NCI-H2196 (cell line): Measurements from ENCODE around the gene TMTC2.

Experiments
- DNase-seq: peaks from one replicate; lab custom pipeline; 2025; ENCODE audit not compliant: unreplicated experiment; lab: John Stamatoyannopoulos, UW

The TMTC2 gene

DNA sequence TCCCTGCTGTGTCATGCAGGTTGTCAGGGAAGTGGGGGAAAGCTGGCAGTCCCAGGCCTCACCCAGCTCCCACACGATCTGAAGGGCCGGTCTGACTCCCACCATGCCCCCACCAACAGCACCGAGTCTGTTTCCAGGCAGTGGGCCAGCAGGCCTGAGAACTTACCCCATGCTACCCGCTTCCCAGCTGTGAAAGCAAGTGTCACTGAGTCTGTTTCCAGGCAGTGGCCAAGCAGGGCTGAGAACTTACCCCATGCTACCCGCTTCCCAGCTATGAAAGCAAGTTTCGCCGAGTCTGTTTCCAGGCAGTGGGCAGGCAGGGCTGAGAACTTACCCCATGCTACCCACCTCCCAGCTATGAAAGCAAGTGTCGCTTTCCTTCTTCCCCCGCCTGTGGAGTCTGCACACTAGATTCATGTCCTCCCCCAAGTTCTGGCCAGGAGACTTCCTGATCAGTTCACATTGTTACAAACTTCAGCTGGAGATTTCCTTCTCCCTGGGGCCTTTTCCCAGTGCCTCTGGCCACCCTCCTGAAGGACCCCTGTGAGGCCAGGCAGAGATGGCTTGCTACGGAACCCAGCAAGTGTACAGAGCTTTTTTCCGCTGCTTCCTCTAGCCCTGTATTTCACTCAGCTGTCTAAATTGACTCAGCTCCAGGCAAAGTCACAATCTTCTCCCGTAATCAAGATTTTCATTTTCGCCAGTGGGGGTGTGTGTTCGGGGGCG is 435.4 kb downstream of the TMTC2 start:
- no peak for DNase-seq

DNA sequence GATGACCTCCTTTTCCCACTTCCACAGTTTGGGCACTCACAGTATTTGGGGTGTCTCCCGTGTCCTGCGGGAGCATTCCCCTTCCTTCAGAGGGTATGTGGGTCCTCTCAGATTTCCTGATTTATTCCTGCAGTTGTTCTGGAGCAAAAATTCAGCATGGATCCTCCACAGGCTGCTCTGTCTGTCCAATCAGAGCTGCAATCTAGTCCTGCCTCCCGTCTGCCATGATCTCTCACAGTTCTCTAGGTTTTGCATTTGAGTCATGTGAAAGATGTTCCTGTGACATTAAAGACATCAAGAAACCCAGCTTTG is 435.9 kb downstream of the TMTC2 start:
- no peak for DNase-seq

DNA sequence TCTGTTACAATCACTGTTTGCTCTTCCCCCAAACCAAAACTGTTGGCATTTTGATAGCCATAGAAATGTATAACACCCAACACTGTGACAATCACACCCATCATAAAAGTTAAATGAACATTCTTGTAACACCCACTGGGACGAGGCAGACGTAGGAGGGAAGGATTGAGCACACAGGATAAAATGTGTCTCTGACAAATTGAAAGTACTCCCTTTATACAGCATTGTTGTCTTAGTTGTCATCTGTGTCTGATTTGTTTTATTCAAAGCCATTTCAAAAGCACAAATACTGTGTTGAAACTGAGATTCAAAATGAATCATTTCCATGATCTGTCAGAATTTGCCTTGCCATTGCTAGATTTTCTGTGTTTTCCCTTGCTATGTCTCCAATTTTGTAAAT is 436.3 kb downstream of the TMTC2 start:
- DNase-seq: no peak

DNA sequence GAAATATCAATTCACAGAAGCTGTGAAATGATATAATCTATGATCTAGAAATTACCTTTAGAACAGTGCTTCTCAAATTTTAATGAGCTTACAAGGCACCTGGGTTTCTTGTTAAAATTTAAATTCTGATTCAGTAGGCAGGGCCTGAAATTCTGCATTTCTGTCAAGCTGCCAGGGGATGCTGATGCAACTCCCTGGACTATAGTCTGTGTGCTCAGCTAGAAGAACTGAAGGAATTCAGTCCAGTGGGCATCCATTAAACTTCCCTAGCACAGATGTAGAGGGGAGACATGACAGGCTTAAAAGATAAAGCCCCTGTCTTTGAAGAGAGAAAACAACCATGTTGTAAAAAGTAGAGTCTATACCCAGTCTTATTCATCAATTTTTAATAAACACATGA is 441.8 kb downstream of the TMTC2 start:
- DNase-seq: no peak

DNA sequence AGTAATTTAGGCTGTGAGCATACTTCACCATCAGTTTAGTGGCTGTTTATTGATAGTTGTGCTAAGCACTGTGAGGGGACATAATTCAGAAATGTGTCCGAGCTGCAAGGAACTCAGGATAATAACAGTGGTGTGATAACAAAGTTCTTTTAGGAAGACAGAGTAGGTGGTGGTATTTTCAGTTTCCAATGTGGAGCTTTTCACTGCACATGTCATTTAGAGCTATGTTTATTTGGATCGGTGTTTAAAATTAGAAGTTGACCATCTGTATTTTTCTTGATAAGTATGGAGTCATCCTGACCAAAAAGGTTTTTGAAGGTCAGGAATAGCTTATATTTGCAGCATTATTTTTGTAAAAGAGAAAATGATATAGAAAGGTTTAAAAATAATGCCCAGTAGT is 443.5 kb downstream of the TMTC2 start:
- no peak for DNase-seq

DNA sequence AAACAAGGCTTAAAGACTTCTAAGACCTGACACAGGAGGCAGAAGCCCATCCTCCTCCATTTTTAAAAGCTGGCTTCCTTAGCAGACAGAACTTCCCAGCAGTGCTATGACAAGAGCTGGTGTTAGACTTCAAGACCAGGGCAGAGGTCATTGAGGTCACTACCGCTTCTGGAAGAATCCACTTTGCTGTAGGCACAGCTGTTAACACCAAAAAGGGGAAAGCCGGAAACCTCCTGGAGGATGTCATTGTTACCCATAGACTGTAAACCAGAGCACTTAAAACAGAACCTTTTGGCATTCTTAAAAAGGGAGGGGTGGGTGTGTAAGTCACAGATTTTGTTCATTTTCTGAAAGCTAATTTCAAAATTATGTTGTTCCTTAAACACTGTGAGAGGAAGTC is 445.7 kb downstream of the TMTC2 start:
- no peak for DNase-seq

DNA sequence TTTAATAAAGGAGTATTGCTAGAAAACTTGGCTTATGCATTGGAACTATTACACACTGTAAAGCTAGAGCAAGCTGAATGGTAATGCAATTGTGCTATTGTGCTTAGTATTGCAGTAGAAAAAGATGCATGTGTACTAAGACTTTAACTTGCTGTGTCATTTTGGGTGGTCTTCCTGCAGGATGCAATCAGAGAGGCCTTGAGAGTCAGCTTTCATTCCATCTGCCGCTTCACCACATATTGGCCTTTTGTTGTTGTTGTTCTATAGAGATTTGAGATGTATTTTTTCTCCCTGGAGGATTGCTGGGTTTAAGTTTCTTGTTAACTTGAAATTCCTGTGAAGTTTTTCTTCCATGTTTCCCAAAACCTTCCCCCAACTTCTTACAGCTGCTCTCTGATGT is 449.7 kb downstream of the TMTC2 start:
- no peak for DNase-seq

DNA sequence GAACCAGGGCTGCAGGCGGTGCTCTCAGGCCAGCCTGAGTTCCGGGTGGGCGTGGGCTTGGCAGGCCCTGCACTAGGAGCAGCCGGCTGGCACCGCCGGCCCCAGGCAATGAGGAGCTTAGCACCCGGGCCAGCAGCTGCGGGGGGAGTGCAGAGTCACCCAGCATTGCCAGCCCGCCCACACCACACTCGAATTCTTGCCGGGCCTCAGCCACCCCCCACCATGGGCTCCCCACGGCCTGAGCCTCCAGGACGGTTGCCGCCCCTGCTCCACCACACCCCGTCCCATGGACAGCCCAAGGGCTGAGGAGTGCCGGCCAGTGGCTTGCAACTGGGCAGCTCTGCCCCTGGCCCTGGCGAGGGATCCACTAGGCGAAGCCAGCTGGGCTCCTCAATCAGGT is 453.4 kb downstream of the TMTC2 start:
- no peak for DNase-seq

DNA sequence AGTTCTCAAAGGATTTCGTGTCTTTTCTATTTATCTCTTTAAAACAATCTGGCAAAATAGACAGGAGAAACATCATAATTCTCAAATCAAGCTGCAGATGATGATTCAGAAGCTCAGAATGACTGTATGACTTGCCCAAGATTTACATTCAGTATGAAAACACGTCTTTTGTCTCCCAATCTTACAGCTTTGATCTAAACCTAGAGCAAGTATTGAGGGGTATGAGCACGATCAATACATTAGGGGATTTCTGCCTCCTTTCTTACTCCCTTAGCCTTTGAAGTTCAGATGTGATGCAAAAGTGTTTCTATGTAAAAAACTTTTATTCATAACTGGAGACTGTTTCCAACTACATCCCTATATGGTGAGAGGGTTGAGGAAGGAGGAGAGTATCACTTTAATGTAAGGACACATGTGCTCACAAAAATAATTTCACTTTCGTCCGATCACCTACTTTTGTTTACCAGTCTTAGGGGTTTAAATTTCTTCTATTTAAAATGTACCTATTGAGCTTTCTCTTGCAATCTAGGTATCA is 454.8 kb downstream of the TMTC2 start:
- DNase-seq: no peak

DNA sequence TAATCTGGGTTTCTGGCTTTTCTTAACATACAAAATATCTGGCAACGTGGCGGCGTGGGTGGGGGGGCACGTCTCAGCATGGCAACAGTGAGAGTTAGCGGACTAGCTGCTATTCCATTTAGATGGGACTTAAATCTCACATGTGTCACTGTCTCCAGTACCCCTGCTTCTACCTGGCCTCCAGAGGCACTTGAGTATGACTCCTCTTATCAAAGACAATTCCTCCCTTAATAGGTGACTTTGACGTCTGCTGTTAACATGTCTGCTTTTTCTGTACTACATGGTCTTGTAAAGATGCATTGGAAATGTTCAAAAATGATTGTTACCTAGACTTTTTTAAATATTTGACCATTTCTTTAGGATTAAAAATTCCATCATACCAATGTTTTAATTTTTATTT is 456.2 kb downstream of the TMTC2 start:
- DNase-seq: no peak

DNA sequence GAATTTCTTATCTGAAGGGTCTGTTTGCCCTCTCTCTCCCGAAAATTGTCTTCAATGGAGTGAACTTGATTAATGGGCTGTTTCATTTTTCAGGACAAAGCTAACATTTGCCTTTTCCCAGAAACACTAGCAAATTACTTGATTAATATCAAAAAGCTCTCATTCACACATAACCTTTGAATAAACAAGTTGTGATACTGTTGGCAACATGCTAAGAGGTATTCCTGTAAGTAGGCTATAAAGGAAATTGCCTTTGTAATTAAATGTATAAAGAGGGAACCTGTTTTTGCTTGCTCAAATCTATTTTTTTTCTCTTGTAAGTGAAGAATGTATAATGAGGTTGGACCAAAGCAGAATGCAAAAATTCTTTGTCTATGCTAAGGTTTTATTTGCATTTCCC is 457.2 kb downstream of the TMTC2 start:
- no peak for DNase-seq

DNA sequence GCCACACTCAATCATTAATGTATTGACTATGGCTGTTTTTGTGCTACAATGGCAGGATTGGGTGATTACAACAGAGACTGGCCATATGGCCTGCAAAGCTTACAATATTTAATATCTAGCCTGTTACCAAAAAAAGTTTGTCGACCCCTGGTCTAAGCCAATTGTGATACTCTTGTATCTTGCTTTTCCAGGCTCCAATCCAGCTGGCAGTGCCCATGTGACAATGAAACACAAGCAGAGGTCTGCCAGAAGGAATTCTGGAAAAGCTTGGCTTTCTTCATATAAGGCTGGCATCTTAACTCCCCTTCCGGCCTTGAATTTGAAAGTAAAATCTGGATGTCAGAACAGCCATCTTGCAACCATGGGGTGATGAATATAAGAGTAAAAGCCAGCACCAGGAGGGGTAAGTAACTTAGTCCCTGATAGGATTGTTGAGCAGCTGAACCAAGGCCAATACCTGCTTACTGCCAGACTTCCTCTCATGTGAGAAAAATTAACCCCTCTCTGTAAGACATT is 458.7 kb downstream of the TMTC2 start:
- DNase-seq: no peak

DNA sequence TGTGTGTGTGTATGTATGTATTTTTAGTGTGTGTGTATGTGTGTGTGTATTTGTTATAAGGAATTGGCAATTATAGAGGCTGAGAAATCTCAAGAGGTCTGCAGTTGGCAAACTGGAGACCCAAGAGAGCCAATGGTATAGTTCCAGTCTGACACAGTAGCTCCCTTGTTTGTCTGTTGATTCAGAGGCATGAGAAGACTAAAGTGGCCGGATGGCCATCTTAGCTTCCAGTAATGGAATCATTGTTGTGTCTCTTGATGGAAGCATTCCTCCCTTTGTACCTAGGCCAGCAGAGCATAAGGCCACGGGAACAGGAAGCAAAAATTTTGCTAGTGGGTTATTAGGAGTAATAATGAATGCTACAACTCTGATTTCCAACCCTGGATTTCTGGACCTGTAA is 460.6 kb downstream of the TMTC2 start:
- no peak for DNase-seq

DNA sequence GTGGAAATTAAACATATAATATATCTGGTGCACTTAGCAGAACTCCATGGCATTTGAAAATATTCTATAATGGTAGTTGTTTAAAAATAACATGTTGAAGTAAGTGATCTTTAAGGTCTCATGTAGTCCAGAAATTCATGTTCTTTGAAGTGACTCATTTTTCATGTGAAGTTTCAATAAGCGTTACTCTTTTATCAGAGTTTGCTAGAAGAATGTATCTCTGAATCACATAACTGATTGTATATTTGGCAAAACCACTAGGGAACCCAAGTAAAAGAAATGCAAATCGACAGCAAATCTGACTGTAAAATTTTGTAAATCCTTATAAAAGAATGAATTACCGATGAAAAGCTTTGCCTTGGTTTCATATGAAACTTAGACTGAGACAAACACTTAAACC is 463.3 kb downstream of the TMTC2 start:
- DNase-seq: no peak

DNA sequence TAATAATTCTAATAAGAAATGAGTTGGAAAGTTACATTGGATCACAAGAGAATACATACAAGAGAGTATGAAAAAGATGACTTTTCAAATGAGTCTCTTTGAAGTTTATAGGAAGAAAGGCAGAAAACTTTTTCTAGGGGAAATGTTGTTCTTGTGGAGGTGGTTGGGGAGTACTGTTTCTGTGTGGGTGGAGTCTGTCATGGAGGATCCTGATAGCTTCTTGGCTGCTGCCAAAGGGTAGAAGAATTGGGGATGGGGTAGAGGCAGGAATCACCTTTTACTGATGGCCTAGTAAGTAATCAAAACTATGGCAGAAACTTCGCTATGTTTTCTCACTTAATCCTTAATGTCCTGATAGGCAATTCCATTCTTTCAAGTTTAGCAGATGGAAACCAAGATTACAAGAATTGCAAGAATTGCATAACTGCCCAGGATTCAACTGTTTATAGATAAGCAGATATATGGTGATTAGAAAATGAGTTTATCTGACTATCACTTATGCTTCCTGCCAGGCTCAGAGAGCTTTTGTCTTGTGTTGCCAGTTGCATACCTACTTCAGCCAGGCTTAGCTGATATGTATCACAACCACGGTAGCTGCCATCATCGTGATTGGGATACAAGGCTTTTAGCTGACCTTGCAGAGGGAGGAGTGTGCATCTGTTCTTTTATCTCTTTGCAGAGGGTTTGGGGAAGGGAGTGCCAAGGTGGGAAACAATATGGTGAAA is 463.9 kb downstream of the TMTC2 start:
- no peak for DNase-seq

DNA sequence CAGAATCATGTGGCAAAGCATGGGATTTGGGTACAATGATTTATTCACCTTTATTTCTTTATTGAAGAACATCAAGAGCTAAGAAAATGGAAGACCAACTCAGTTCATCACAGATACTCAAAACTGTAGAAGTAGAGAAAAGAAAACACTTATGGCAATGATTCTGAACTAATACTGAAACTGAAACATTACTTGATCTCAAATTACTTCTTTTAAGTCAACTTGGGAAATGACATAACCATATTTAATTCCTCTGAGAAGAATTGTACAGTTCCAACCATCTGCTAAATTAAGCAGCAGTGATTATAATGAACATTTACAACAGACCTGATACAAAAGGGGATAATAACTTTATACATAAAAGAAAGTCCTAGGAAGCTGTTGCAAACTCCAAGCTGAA is 466.5 kb downstream of the TMTC2 start:
- DNase-seq: no peak

DNA sequence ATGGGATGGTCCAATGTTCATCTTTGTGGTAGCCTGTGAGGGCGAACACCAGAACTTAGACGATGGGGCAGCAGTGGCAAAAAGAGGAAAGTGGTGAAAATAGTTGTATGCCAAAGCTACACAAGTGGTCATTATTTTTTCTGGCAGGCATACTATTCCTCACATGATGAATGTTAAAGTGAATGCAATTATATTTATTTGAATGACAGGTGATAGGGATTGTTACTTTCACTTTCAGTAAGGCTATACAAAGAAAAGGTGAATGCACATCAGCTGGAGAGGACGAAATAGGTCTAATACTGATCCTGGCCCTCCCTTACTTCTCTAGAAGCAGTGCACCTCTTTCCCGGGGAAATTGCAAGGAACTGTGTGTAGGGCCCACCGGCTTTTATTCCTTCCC is 470.1 kb downstream of the TMTC2 start:
- no peak for DNase-seq

DNA sequence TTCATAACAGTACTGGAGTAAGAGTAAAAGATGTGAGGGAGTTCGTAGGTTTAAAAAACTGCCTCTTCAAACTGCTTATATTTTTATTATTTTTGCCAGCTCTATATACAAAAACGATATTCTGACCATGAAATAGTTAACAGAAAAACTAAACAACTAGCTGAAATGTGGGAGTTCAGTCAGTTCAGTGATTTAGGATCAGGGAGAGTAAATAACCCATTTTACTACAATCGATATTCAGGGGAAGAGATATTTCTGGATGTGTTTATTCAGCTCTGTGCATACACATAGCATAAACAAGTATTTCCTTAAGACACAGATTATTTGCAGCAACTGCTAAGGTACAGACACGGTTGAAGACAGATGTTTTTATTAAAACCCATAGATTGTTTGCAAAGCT is 470.9 kb downstream of the TMTC2 start:
- DNase-seq: no peak

DNA sequence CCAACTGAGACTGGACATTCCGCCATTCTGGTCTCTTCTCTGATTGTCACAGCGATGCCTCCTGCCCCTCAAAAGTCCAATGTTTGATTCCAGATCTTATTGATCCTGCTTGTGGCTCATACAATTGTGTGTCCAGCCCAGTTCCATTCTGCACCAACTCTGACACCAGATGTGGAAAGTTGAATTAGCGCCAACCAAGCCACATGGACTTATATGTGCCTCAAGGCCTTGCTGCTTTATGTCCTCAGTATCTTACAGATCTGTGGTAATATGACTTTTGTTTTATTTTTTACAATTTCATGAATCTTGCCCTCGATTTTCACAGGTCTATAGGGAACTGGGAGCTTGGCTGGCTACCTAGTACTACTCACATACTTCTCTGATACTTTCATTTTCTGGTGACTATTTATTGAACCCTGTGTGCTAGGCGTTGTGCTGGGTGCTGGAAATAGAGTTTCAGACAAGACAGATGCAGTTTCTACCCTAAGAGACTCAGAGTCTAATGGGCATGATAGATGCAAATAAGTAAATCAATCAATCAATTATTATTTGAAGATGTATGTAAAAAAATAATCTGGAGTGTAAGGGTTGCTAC is 472.0 kb downstream of the TMTC2 start:
- no peak for DNase-seq

DNA sequence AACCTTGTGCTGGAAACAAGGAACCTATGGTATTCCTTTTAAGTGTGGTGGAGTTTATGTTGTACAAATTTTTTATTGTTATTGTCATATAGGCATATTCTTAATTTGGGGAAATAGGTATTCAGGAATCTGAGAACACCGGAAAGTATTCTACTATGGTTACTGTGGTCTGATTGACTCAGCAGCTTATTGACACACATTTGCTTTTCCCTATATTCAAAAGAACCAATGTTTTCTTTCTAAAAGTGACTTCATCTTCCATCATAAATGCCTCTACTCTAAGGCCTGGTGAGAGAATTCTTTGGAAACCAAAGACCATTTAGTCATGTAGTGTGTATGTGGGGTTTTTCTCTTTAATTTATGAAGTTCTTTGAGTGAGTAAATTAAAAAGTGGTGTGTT is 474.8 kb downstream of the TMTC2 start:
- no peak for DNase-seq

DNA sequence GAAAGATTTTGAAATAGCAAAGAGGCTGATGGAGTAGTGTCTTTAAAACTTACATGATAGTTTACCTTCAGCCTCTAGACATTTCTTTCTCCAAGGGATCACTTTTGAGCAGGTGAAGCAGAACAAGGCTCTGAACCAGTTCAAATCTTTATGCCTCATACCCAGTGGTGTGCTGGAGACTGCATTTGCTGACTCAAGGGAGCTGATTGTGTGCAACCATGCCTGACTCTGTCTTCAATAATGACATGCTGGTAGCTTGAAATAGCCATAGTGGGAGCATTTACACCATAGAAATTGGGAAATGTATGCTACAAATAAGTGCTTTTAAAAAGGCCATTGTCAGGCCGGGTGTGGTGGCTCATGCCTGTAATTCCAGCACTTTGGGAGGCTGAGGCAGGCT is 482.0 kb downstream of the TMTC2 start:
- DNase-seq: no peak

DNA sequence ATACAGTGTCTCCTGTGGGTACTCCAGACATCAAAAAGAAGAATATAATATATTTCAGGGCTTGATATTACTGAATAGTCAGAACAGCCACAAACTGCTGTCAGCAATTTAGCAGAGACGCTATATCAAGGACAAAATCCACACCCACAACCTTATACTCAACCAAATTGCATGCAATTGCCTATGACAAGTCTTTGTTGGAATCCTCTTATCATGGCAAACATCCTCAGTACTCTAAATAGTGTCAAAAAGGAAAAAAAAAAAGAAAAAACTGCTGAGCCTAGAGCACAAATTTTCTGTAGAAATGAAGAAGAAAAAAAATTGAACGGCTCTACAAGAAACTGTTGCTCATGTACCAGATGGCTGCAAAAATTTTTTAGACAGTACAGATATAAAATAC is 485.7 kb downstream of the TMTC2 start:
- no peak for DNase-seq
